Nephron progenitor cell (in vitro differentiated cells): ENCODE results near the gene ARHGAP9.

Experiments used
- DNase-seq: peaks from one replicate; pipeline ENCODE4 v3.0.0; 2021
- H3K27ac Mint-ChIP-seq: 2 replicates; pipeline ENCODE4 v1.8.0; 2021; ENCODE audit warnings: mild to moderate bottlenecking, moderate library complexity, mixed read lengths
- H3K27me3 Mint-ChIP-seq: 2 replicates; pipeline ENCODE4 v1.8.0; 2021; ENCODE audit warnings: mild to moderate bottlenecking, low read depth, mixed read lengths; ENCODE audit not compliant: poor library complexity
- H3K36me3 Mint-ChIP-seq: 2 replicates; pipeline ENCODE4 v1.8.0; 2021; ENCODE audit warnings: low read depth, mixed read lengths
- H3K4me1 Mint-ChIP-seq: 2 replicates; pipeline ENCODE4 v1.8.0; 2021; ENCODE audit warnings: mixed read lengths
- H3K4me3 Mint-ChIP-seq: 2 replicates; pipeline ENCODE4 v1.8.0; 2021; ENCODE audit warnings: mild to moderate bottlenecking, moderate library complexity, mixed read lengths
- H3K9me3 Mint-ChIP-seq: 2 replicates; pipeline ENCODE4 v1.8.0; 2021; ENCODE audit warnings: mild to moderate bottlenecking, moderate library complexity, mixed read lengths
- CTCF ChIP-seq: fragments of 200-600 bp; sonication (generic); IDR thresholded peaks from 2 replicates; pipeline ENCODE4 v1.5.0; 2021; ENCODE audit warnings: antibody characterized with exemption

ARHGAP9 gene

GRCh38 chr12:57465030-57465746 is 14.5 kb downstream of the ARHGAP9 start:
- no peaks in the 10 kb centered on the region for H3K9me3 Mint-ChIP-seq
- peaks cover 68% of the 10 kb centered on the region for H3K27me3 Mint-ChIP-seq
- no peak for DNase-seq
- H3K4me3 Mint-ChIP-seq = no peak overlapping the region
- peaks cover 27% of the 10 kb centered on the region for H3K4me1 Mint-ChIP-seq
- no peaks in the 10 kb centered on the region for H3K36me3 Mint-ChIP-seq
- H3K27ac Mint-ChIP-seq = no peak overlapping the region
- no peak for TF ChIP-seq CTCF

DNA sequence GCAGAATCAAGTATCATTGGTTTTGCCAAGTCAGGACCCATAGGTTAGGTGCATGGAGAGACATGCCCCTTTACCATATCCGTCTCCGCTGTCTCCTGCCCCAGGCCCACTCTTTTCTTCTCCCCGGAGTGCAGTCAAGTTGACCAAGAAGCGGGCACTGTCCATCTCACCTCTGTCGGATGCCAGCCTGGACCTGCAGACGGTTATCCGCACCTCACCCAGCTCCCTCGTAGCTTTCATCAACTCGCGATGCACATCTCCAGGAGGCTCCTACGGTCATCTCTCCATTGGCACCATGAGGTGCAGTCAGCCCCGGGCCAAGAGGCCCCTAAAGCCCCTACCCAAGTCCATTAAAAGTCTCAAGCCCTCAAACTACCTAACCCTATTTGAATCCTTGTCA is 15.1 kb downstream of the ARHGAP9 start:
- no peak for TF ChIP-seq CTCF
- Mint-ChIP-seq H3K27ac (no peak overlapping the region), H3K36me3 (no peaks in the 10 kb centered on the region), H3K27me3 (peaks cover 68% of the 10 kb centered on the region), H3K9me3 (no peaks in the 10 kb centered on the region), H3K4me3 (no peak overlapping the region), H3K4me1 (peaks cover 31% of the 10 kb centered on the region)
- DNase-seq = no peak

- Mint-ChIP-seq H3K4me1 (peaks cover 46% of the 10 kb centered on the region), H3K9me3 (no peaks in the 10 kb centered on the region), H3K27me3 (peaks cover 57% of the 10 kb centered on the region), H3K4me3 (no peak overlapping the region), H3K36me3 (no peaks in the 10 kb centered on the region), H3K27ac (no peak overlapping the region)
- DNase-seq = no peak
- TF ChIP-seq CTCF = no peak
Measured at GRCh38 chr12:57462912-57463253, 16.8 kb downstream of the ARHGAP9 start.

- peaks cover 54% of the 10 kb centered on the region for H3K27me3 Mint-ChIP-seq
- TF ChIP-seq CTCF = peak; percentile 82
- H3K27ac Mint-ChIP-seq = peak overlapping the region; percentile 41
- H3K36me3 Mint-ChIP-seq = no peaks in the 10 kb centered on the region
- H3K4me3 Mint-ChIP-seq = peak overlapping the region; percentile 79
- DNase-seq = peak; percentile 90
- peaks cover 46% of the 10 kb centered on the region for H3K4me1 Mint-ChIP-seq
- no peaks in the 10 kb centered on the region for H3K9me3 Mint-ChIP-seq
Measured at GRCh38 chr12:57462251-57462911, 17.3 kb downstream of the ARHGAP9 start.

DNA sequence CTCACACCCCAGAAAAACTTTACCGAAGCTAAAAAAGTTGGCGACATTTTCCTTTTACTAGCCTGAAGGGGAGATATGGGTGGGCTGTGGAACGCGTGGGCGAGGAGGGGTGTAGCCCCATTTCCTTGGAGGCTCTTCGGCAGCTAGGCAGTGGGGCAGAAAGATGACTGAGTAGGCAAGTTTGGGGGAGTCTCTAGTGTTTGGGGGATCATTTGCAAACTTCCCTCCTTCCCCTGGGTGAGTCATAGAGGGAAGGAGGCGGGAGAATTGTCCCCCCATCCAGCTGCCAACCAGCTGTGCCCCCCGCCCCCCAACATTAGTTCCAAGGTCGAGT is 17.8 kb downstream of the ARHGAP9 start:
- H3K36me3 Mint-ChIP-seq = no peaks in the 10 kb centered on the region
- peaks cover 54% of the 10 kb centered on the region for H3K27me3 Mint-ChIP-seq
- H3K9me3 Mint-ChIP-seq = no peaks in the 10 kb centered on the region
- TF ChIP-seq CTCF = no peak
- DNase-seq = no peak
- H3K4me1 Mint-ChIP-seq = peaks cover 49% of the 10 kb centered on the region
- H3K27ac Mint-ChIP-seq = no peak overlapping the region
- peak overlapping the region; percentile 75 for H3K4me3 Mint-ChIP-seq
